GM15510 (cell line): Measurements from ENCODE around the gene EXOG.

Experiments
- POLR2A ChIP-seq: IDR thresholded peaks from 3 replicates; pipeline ENCODE4 v1.6.1; 2011; ENCODE audit warnings: borderline replicate concordance; ENCODE audit not compliant: insufficient read length; ENCODE audit errors: extremely low read depth

Gene EXOG

GRCh38 chr3:38496131-38496910, at the start of gene EXOG:
Gene EXOG, plus strand, starts transcription at chr3:38496340. Its CDS starts 28 bp downstream, at chr3:38496368.
- peak; percentile 75 for TF ChIP-seq POLR2A

- no peak for TF ChIP-seq POLR2A
These were observed 49.3 kb upstream of the EXOG start for GRCh38 chr3:38446812-38447211.

- no peak for TF ChIP-seq POLR2A
These were observed 45.3 kb upstream of the EXOG start for GRCh38 chr3:38450853-38451252.

DNA sequence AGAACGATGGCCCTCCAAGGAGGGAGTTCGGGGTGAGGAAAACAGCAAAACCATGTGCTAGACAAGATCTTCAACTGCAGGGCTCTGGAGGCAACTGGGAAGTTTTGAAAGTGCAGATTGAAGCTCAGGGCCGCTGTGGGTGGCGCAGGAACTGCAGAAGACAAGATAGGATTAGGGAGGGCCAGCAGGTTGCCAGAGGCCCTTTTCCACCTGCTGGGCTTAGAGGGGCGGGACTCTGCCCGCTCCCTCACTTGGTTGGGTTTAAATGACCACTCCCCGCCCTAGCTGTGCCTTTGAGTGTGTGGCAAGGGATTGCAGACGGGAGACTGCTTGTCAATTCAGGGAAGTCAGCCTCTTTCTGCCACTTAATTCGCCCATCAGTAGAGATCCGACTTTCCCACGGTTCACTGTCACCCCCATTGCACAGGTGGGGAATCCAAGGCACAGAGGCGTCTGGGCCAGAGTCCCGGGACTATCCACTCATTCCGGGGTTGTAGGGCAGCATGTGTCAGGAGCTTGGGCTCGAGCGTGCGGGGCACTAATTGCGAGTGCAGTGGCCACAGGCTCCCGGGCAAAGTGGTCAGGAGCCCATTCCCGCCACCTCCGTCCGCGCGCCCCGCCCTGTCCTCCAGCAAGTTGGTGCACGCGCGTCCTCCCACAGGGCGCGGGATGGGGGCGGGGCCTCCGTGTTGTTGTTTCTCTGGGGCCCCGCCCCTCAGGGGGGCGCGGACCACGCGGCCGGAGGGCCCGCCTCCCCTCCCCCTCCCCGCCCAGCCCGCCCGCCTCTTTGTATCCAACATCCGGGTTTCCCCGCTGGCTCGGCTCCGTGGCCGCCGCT, 42.8 kb upstream of the EXOG start, which contains the start of gene ACVR2B:
ACVR2B (plus strand) TSS at position 816 of the 838 bp plus-strand sequence. CDS start 433 bp downstream, outside the sequence.
- no peak for TF ChIP-seq POLR2A

GRCh38 chr3:38453913-38454177, 42.3 kb upstream of the EXOG start:
- no peak for TF ChIP-seq POLR2A

GRCh38 chr3:38454178-38454883, 41.8 kb upstream of the EXOG start:
- TF ChIP-seq POLR2A = no peak

DNA sequence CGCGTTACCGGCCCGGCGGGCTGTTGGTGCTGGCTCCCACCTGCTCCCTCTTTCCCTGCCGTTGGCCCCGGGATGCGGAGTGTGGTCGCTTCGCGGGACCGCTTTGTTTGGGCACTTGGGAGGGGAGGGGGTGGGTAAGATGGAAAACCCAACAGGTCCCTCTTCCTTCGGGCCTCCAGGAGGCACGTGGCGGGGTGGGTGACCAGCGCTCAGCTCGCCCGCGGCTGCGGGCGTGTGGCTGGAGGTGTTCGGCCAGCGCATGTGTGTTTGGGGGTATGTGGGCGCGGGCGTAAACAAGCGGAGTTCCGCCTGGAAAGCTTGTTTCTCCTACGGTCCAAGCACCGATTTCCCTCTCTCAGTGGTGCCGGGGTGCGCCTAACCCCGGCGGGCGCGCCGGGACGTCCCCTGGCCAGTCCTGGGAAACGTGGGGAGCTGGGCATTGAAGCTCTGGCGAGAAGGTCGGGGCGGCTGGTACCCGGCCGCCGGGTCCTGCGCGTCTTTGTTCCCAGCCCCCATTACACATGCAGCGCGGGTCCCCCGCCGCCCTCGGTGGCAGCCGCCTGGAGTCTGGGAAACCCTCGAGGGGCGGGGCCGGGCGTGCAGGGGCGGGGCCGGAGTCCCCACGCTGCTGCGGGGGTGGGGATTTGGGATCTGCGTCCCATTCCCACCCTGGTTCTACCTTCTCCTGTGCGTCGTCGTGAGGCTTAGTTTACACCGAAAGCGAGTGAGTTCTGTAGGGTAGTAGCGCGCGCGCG, 41.1 kb upstream of the EXOG start:
- no peak for TF ChIP-seq POLR2A

DNA sequence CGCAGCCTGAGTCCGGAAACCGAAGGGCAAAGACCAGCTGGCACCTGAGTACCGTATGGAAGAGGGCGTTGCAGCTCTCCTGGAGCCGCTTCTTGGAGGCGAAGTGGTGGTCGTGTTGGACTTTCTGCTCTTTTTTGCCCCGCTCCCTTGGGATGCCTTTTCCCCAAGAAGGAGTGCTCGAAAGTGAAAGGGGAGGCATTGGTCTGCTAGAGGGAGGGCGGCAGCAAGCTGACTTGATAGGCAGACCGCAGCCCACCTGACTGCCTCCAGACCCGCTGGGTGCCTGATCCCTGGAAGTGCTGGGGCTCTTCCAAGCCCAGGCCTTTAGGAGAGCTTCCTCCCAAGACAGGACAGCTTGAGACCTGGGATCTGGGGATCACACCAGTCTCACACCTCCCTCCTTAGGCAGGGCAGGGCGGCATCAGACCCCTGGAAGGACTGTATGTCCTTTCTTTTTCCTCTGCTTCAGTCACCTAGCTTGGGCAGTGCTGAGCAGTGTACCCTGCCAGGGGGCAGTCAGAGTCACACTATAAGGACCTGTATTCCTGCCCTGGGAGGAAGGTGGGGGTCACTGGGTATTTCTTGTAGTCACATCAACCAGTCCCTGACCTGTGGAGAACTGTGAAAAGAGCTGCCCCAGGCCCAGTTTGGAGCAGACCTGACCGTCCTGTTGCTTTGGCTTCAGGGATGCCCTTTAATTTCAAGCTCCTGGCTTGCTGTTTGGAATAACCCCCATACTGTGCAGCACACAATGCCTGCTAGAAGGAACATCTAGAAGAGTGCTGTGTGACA, 40.3 kb upstream of the EXOG start:
- no peak for TF ChIP-seq POLR2A

GRCh38 chr3:38457111-38458003, 38.8 kb upstream of the EXOG start:
- TF ChIP-seq POLR2A = no peak

- TF ChIP-seq POLR2A = no peak
These were observed 37.2 kb upstream of the EXOG start for GRCh38 chr3:38458796-38459498.

GRCh38 chr3:38459499-38460048, 36.6 kb upstream of the EXOG start:
- TF ChIP-seq POLR2A = no peak

DNA sequence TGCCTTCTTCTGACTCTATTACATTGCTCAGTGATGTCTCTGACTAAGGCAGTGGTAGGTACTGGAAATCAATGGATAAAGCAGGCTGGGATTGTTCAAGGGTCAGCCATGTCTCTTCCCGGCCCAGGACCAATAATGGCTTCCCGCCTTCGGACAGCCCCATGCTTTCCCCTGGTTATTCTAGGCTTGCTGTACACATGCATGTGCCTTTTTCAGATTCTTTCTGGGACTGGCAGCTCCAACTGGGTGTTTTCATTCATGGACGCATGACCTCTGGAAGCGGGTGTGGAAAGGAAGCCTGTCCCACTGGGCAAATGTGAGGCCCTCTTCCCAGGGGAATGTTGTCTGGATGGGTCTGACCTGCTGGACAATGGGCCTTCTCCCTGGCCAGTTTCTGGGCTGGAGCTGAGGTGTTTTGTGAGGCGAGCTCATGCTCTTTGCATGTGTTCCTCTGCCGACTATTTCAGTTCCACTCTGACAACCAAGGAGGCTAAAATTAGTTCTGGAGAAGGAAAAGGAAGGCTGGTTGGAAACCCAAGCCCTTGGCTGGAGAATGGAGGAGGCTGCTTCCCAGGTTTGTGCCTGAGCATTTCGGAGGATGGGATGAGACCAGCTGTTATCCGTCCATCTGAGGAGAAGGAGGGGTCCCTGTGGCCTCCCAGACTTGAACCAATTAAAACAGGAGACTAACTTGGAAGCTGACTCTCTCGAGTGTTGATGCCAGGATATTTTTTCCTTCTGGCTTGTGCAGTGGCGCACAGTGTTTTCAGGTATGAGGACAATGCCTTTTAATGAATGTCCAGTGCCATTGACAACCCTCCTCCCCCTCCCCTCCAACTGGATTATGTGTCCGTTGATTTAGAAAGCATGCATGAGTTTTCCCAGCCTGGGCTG, 35.5 kb upstream of the EXOG start:
- TF ChIP-seq POLR2A = no peak
